Pancreas (tissue), 10 donors: ENCODE data around the gene CNTROB. TPM values are rescaled to one million over a fixed set of nuclear protein-coding genes. Genes with fewer than 3 reads are reported as not detected.

Source experiments
- ATAC-seq, 4 donors: fragments of 200-7000 bp; cut with Tn5 transposase; one replicate each; pipeline versions ENCODE4 v1.8.0 to v1.9.1; 2020; ENCODE audit warnings: mild to moderate bottlenecking in 4 of 4, moderate library complexity in 4 of 4
- DNase-seq, 6 donors: peaks; one replicate each; pipeline ENCODE4 v3.0.0-alpha.2; 2020
- FAIRE-seq: peaks from 2 replicates; lab custom pipeline; 2012; peaks lifted over from hg19 to GRCh38; lab: Jason Lieb, UNC
- H3K27ac ChIP-seq, 4 donors: fragments of 200-600 bp; sonication (generic); 1 replicate in 3 of 4; 2 replicates in 1 of 4; pipeline versions ENCODE4 v1.5.0 to v1.8.0; 2020
- H3K27me3 ChIP-seq, 4 donors: fragments of 200-600 bp; one replicate each; pipeline ENCODE4 v1.8.0; 2021
- H3K36me3 ChIP-seq, 3 donors: fragments of 200-600 bp; sonication (generic) in 1 of 3; one replicate each; pipeline versions ENCODE4 v1.5.0 to v1.8.0; 2020 to 2021
- H3K4me1 ChIP-seq, 3 donors: fragments of 200-600 bp; one replicate each; pipeline ENCODE4 v1.8.0; 2021
- H3K4me3 ChIP-seq, 4 donors: fragments of 200-600 bp; sonication (generic) in 2 of 4; one replicate each; pipeline versions ENCODE4 v1.5.0 to v1.8.0; 2020 to 2021
- H3K9me3 ChIP-seq, 4 donors: fragments of 200-600 bp; one replicate each; pipeline ENCODE4 v1.8.0; 2021
- WGBS, 2 donors: extraction: QIAGEN DNeasy Blood & Tissue Kit; methylation state at CpG; one replicate each; pipeline ENCODE4 v1.1.7; 2013; 5-methylcytosine and 5-hydroxymethylcytosine counted together
- intact Hi-C, 3 donors: fragments of 100-400 bp; cut with DNase I; formaldehyde crosslinking; loops; one replicate each; pipeline versions ENCODE4 v1.11.1 to v1.14.2; 2022
- polyA plus RNA-seq, 2 donors: library from polyadenylated mRNA; stranded (reverse); fragments of 200-250 nt; gene quantifications; one replicate each; pipeline ENCODE4 v1.2.3, GENCODE V29; 2013
- total RNA-seq, 6 donors: library from RNA; stranded (reverse); fragmentation: NEBNext Ultra II Directional in 4 of 6; extraction: Animal tissue kit (Norgen Biotek cat#: 25700) in 4 of 6; gene quantifications; one replicate each; pipeline versions ENCODE4 v1.2.1 to v1.2.4, GENCODE V29; 2021 to 2023
- TF ChIP-seq, protein P1 (sequence below), 4 donors: fragments of 200-600 bp; sonication (generic) in 3 of 4; IDR thresholded peaks; one replicate each; pipeline versions ENCODE4 v1.5.0 to v1.8.0; 2021; ENCODE audit warnings: antibody characterized with exemption in 4 of 4
- donor health status: healthy with polysubstance abuse.
- donor health status: DM: no; HTN: no; CAD: no; lungs with moderate emphysema.
- donor health status: DM: no; HTN: no; CAD: no.
- donor health status: control.
- donor health status: control.
- donor health status: Bipolar disorder and iron deficiency.
- donor health status: DM: yes; HTN: yes; CAD: no.
- donor health status: DM: no; HTN: no; CAD: no.
- donor health status: DM: no; HTN: no; CAD: no.
- donor health status: DM: yes; HTN: yes; CAD: no.

Gene CNTROB
- total and polyA plus RNA-seq, 8 donors: 5.8 to 46.1 (median 9.9) TPM

DNA sequence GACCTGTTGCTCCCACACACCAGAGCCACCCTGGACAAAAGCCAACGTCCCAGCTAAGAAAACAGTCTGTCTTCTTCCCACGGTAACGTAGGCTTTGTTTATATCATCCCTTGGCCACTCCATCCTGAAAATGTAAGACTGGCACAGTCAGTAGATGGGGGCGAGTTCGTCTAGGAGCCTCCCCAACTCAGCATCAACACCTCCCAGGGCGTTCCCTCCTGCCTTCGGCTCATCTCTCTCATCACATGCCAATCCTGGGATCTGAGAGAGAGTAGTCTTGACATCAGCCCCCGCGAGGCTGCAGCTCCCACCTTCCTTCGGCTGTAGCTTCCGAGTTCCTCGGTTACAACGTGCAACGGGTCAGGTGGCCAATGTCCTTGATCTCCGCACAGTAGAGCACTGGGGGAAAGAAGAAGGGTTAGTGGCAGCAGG is 16.8 kb upstream of the CNTROB start:
- no peak for FAIRE-seq
- TF ChIP-seq, protein P1, sequence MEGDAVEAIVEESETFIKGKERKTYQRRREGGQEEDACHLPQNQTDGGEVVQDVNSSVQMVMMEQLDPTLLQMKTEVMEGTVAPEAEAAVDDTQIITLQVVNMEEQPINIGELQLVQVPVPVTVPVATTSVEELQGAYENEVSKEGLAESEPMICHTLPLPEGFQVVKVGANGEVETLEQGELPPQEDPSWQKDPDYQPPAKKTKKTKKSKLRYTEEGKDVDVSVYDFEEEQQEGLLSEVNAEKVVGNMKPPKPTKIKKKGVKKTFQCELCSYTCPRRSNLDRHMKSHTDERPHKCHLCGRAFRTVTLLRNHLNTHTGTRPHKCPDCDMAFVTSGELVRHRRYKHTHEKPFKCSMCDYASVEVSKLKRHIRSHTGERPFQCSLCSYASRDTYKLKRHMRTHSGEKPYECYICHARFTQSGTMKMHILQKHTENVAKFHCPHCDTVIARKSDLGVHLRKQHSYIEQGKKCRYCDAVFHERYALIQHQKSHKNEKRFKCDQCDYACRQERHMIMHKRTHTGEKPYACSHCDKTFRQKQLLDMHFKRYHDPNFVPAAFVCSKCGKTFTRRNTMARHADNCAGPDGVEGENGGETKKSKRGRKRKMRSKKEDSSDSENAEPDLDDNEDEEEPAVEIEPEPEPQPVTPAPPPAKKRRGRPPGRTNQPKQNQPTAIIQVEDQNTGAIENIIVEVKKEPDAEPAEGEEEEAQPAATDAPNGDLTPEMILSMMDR (IDR thresholded peaks at IDR 0.05): no peak

GRCh38 chr17:7915611-7916384 is 16.2 kb upstream of the CNTROB start, which contains the start of gene RNF227:
Gene RNF227 (minus strand): TSS chr17:7916289. CDS start chr17:7916195, 94 bp downstream.
- Histone ChIP-seq H3K4me1 (peaks cover 0 to 15% (median 6%) of the 10 kb centered on the region in 3 donors), H3K9me3 (no peaks in the 10 kb centered on the region), H3K36me3 (peaks cover 0 to 11% (median 1%) of the 10 kb centered on the region in 3 donors), H3K27me3 (no peaks in the 10 kb centered on the region), H3K27ac (peak within 1 kb of the TSS; percentile 74 to 93 (median 81)), H3K4me3 (peak within 1 kb of the TSS; percentile 26 to 59 (median 48))
- ATAC-seq (peak; percentile 85 to 92 (median 88)), FAIRE-seq (no peak), DNase-seq (peak; percentile 85 to 95 (median 88))
- intact Hi-C loops: no loop called here
- WGBS, 2 donors: 0 to 1% methylated on average over 74 to 100 of the region's 100 CpGs
- TF ChIP-seq, protein P1 (IDR thresholded peaks at IDR 0.05): no peak

More for the DNA sequence above, 16.8 kb upstream of the CNTROB start:
- Histone ChIP-seq H3K4me1 (peaks cover 0 to 15% (median 6%) of the 10 kb centered on the region in 3 donors), H3K27me3 (no peaks in the 10 kb centered on the region), H3K4me3 (peak overlapping the region; percentile 26 to 59 (median 48)), H3K27ac (peak overlapping the region; percentile 74 to 93 (median 81)), H3K36me3 (peaks cover 0 to 15% (median 3%) of the 10 kb centered on the region in 3 donors), H3K9me3 (no peaks in the 10 kb centered on the region)
- peak in 4 of 6 donors; percentile 49 to 64 (median 57) for DNase-seq
- 2% methylated on average over 15 of the region's 15 CpGs for WGBS, 2 donors
- intact Hi-C loops: no loop called here
- ATAC-seq: peak; percentile 52 to 68 (median 63)

- Histone ChIP-seq H3K36me3 (peaks cover 0 to 5% (median 0%) of the 10 kb centered on the region in 3 donors), H3K4me1 (peaks cover 0 to 15% (median 6%) of the 10 kb centered on the region in 3 donors), H3K27me3 (no peaks in the 10 kb centered on the region), H3K9me3 (no peaks in the 10 kb centered on the region), H3K4me3 (peak overlapping the region; percentile 26 to 59 (median 48)), H3K27ac (peak overlapping the region; percentile 74 to 93 (median 81))
- ATAC-seq (no peak), FAIRE-seq (no peak), DNase-seq (no peak)
- TF ChIP-seq, protein P1 (IDR thresholded peaks at IDR 0.05): no peak
- 48 to 52% methylated on average over 15 of the region's 15 CpGs for WGBS, 2 donors
- intact Hi-C loops: no loop called here
These were observed 15.7 kb upstream of the CNTROB start for GRCh38 chr17:7916385-7916682.

DNA sequence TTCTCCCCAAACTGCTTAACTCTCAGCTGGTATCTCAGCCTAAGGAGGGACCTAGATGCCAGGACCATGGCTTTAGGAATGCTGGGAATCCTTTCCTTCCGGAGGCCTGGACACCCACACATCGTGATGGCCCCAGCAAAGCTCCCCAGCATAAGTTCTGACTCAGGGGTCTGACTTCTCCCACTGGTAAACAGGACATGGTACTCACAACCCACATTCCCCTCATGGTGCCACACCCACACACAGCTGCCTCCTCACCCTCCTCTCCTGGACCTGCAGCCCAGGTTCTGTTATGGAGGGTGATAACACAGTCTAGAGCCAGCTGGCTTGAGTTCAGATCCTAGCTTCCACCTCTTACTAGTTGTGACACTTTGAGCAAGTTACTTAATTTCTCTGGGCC is 15.2 kb upstream of the CNTROB start:
- H3K4me1 ChIP-seq: peaks cover 0 to 15% (median 6%) of the 10 kb centered on the region in 3 donors
- DNase-seq (no peak), FAIRE-seq (no peak), ATAC-seq (no peak)
- intact Hi-C loops: no loop called here
- H3K36me3 ChIP-seq: peaks cover 0 to under 1% (median 0%) of the 10 kb centered on the region in 3 donors
- H3K27me3 ChIP-seq: no peaks in the 10 kb centered on the region
- WGBS, 2 donors: 89 to 92% methylated on average over 2 of the region's 2 CpGs
- H3K27ac ChIP-seq: peak overlapping the region in 1 of 4 donors; percentile 79
- H3K9me3 ChIP-seq: no peaks in the 10 kb centered on the region
- TF ChIP-seq, protein P1 (IDR thresholded peaks at IDR 0.05): no peak
- H3K4me3 ChIP-seq: no peak overlapping the region
